C4-2B (cell line): ENCODE data around the gene TMEM185B.

Experiments
- H3K27ac ChIP-seq: fragments of 450-650 bp; 2 replicates; pipeline ENCODE4 v1.5.1; 2017
- ZFX ChIP-seq: fragments of 450-650 bp; IDR thresholded peaks from 2 replicates; pipeline ENCODE4 v1.6.1; 2017
- TF ChIP-seq, protein P1 (sequence below): fragments of 450-650 bp; conservative IDR thresholded peaks from 2 replicates; pipeline ENCODE4 v1.5.1; 2017; ENCODE audit warnings: mild to moderate bottlenecking

The TMEM185B gene

DNA sequence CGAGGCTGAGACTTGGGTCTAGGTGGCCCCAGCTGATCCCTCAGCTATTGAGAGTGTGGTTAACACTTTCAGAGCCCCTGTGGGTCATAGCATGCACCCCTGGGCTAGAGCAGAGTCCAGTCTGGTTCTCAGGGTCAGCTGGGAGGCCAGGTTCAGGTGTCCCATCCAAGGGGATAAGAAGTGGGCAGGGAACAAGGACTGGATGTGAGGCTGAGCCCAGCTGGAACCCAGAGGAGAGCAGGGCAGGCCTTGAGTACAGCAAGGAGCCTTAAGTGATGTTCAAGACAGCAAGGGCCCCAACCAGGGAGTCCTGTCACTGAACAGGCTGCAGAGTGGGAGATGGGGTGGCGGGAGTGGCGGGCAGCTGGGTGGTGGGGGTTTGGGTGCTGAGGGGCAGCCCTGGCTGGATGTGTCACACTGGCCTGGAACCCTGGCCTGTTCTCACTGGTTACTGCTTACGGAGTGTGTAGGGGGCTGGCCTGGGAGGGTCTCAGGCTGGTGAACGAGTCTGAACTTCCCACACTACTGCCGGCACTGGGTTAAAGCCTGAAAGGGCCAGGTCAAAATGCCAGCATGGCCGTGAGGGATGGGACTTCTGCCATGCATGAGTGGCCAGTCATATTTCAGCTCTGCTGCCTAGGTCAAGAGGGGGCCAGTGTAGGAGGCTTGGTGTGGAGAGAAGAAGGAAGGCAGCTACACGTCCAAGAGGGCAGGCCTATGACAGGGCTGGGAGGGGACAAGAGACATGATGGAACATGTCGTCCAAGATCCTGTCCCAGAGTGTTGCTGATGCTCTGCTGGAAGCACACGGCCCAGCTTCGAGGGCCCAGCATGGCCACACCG, 13.6 kb downstream of the TMEM185B start:
- H3K27ac ChIP-seq, result no peak overlapping the region

GRCh38 chr2:120208381-120209353, 14.5 kb downstream of the TMEM185B start:
- TF ChIP-seq ZFX, result no peak
- TF ChIP-seq, protein P1, sequence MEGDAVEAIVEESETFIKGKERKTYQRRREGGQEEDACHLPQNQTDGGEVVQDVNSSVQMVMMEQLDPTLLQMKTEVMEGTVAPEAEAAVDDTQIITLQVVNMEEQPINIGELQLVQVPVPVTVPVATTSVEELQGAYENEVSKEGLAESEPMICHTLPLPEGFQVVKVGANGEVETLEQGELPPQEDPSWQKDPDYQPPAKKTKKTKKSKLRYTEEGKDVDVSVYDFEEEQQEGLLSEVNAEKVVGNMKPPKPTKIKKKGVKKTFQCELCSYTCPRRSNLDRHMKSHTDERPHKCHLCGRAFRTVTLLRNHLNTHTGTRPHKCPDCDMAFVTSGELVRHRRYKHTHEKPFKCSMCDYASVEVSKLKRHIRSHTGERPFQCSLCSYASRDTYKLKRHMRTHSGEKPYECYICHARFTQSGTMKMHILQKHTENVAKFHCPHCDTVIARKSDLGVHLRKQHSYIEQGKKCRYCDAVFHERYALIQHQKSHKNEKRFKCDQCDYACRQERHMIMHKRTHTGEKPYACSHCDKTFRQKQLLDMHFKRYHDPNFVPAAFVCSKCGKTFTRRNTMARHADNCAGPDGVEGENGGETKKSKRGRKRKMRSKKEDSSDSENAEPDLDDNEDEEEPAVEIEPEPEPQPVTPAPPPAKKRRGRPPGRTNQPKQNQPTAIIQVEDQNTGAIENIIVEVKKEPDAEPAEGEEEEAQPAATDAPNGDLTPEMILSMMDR, result no peak
- no peak overlapping the region for H3K27ac ChIP-seq

More for the DNA sequence above, 13.6 kb downstream of the TMEM185B start:
- TF ChIP-seq, protein P1, result no peak
- TF ChIP-seq ZFX, result no peak

DNA sequence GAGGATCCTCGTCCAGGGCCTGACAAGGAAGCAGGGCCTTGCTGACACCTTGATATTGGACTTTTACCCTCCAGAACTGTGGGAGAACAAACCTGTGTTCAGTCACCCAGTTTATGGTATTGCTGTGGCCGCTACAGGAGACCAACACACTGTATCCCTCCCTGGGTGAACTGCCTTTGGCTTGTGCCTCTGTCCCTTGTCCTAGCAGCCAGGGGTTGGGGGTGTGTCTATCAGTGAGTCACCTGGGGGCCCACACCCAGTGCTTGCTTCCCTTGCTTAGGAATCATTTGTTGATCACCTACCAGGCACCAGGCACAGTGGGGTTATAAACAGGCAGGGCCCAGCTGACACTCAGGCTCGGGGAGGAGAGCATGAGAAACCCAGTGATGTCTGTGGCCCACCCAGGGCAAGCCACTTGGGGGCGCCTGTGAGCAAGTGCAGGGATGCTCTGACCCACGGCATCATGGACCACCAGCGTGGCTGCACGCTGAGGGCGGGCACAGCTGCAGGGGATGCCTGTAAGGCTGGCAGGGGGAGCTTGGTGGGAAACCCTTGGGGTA, 17.1 kb downstream of the TMEM185B start:
- H3K27ac ChIP-seq, result no peak overlapping the region
- TF ChIP-seq ZFX, result no peak
- TF ChIP-seq, protein P1, result peak; percentile 55

- no peak overlapping the region for H3K27ac ChIP-seq
- no peak for TF ChIP-seq ZFX
- TF ChIP-seq, protein P1, result no peak
Measured at GRCh38 chr2:120204945-120205670, 18.1 kb downstream of the TMEM185B start.

GRCh38 chr2:120204417-120204816, 18.8 kb downstream of the TMEM185B start:
- TF ChIP-seq, protein P1, result no peak
- TF ChIP-seq ZFX, result no peak
- H3K27ac ChIP-seq, result no peak overlapping the region

GRCh38 chr2:120204022-120204405, 19.2 kb downstream of the TMEM185B start:
- H3K27ac ChIP-seq, result no peak overlapping the region
- no peak for TF ChIP-seq ZFX
- TF ChIP-seq, protein P1, result peak; percentile 34
